ENCODE data around the gene ZMYM2.

Gene ZMYM2

DNA sequence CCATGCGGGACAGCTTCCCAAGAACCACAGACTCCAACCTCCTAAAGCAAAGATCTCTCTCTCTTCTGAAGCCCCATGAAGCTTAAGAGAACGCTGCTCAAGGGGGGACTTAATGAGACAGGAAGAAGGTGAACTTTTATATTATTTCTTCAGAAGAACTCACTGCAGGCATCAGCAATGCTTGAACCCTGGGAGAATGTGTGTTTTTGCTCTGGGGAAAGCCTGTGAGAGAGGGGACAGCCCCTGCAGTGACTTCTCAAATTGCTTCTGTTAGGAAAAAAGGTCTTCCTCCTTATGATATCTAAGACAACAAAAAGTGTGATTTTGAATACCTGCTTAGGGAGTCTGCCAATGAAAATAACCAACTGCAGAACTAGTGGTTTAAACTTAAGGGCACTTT, 179.3 kb downstream of the ZMYM2 start:
- no peak for DNase-seq

DNA sequence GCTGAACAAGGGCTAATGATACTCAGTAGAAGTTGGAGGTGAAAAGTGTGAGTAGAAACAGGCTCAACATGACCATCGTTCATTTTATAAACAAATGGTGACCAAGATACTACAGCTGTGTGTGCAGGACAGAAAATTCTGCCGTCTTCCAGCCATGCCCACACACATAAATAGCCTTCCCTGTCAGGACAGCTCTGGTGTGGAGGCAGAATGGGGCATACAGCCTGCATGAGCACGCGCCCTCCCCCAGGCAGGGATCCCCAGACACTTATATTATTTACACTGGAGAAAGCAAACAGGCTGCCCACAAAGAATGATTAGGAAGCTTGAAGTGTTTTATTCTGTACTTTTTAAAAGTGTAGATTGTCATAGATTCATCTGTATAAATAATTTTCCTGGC, 182.0 kb downstream of the ZMYM2 start:
- no peak for DNase-seq

Measured in EL (cell line).